ENCODE results near the gene MYMX.
"Not testable (repeated sequence)": the region's sequence is repeated elsewhere in the genome, so short reads cannot be mapped to it uniquely, and the experiment has no call there.

Gene MYMX

DNA sequence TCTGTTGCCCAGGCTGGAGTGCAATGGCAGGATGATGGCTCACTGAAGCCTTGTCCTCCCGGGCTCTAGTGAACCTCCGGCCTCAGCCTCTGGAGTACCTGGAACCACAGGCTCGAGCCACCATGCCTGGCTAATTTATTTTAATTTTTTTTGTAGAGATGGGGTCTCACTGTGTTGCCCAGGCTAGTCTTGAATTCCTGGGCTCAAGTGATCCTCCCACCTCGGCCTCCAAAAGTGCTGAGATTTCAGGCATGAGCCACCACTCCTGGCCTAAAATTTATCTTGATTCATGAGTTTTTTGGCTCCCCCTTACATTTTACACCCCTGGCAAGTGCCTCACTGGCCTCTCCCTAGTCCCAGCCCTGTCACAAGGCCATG, 4.2 kb downstream of the MYMX start:
- no peak for DNase-seq

GRCh38 chr6:44221291-44221960, 4.7 kb downstream of the MYMX start:
- DNase-seq: peak; percentile 28

DNA sequence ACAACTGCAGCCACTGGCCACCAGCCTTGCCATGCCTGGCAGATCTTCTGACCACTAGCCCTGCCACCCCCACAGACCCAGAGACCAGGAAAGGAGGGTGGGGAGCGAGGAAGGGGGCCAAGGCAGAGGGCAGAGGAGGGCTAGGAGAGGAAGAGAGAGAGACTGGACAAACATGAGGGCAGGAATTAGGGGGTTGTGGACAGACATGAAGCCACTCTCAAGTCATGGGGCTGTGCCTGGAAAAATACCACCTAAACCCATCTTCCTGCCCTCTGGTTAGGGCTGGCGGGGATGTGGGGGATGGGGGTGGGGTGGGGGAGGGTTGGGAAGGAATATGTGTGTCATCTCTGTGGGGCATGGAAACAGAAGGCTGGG, 5.2 kb downstream of the MYMX start:
- no peak for DNase-seq

DNA sequence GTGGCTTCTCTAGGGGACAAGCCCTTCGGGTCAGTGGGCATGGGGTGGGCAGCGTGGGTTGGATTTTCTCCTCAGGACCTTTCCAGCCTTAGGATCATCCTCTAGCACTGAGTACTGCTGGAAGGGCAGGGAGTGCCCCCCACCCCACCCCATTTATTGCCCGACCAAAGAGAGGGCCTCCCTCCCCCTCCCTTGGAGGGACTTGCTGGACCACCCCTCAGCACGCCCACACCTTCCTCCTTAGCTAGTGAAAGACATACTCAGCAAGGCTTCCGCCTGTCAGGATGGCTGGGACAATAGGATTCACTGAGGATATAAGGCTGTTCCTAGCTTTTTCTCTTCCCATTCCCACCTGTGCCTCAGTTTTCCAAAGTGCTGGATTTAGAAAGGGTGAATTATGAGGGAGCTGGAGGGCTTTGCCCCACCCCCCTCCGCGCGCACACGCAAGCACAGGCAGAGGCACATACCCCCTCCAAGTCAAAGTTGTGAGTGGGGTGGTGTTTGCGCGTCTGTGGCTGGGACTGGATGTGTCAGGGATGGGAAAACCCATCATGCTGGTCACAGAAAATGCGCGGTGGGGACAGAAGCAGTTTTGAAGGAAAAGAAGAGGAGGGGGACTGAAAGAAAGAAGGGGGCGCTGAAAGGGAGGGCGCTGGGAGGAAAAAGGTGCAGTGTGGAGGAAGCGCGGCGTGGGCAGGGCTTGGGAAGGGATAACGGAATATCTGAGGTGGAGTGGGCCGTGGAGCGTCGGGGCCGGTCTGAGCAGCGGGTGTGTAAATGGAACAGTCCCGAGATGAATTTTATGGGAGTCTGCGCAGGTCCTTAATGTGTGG, 6.0 kb downstream of the MYMX start:
- DNase-seq: no peak

DNA sequence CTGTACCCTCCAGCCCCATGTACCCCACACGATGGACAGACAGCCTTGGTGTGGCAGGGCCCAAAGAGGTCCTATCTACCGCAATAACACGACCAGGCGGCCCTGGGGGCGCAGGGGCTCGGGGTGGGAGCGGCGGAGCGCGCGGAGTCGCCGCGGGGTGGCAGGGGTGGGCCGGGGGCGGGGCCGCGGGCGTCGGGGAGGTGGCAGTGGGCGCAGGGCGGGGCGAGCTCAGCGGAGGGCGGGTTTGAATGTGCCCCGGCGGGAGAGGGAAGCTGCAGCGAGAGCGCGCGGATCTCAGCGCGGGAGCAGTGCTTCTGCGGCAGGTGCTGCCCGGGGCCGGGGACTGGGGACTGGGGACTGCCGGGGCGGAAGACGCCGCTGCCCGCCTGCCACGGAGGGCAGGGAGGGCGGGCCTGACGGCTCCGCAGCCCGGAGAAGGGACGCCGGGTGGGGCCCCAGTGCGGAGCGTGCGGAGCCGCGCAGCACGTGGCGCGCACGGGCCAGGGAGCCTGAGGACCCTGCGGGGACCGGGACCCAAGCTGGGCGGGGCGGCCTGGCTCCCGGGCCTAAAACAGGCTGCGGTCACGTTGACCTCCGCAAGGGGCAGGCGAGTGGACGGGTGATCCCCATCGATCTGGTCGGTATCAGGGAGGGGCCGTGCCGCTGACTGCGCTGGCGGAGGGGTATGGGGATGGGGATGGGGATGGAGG, 6.7 kb downstream of the MYMX start, which contains the start of gene SLC29A1:
SLC29A1 (plus strand) TSS at position 277 of the 710 bp plus-strand sequence. CDS start 3,719 bp downstream, outside the sequence.
- peak; percentile 79 for DNase-seq

GRCh38 chr6:44224029-44224964, 7.6 kb downstream of the MYMX start:
- no peak for DNase-seq

DNA sequence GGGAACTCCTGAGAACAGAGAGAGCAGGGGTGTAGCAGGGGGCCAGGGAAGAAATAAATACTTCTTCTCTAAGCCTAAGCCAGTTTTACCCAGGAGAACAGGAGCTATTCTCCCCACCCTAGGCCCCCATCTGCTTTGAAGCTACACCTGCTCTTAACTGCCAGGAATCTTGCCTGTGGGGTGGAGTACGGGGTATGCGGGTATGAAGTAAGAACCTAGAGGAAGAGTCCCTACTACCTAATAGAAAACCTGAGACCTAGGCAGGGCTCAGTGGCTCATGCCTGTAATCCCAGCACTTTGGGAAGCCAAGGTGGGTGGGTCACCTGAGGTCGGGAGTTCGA, 8.2 kb downstream of the MYMX start:
- no peak for DNase-seq

- DNase-seq: no peak
Measured at GRCh38 chr6:44225579-44226325, 9.0 kb downstream of the MYMX start.

- no peak for DNase-seq
Measured at GRCh38 chr6:44226368-44227147, 9.8 kb downstream of the MYMX start.

- no peak for DNase-seq
Measured at GRCh38 chr6:44227148-44227793, 10.5 kb downstream of the MYMX start.

- no peak for DNase-seq
Measured at GRCh38 chr6:44228031-44228430, 11.3 kb downstream of the MYMX start.

DNA sequence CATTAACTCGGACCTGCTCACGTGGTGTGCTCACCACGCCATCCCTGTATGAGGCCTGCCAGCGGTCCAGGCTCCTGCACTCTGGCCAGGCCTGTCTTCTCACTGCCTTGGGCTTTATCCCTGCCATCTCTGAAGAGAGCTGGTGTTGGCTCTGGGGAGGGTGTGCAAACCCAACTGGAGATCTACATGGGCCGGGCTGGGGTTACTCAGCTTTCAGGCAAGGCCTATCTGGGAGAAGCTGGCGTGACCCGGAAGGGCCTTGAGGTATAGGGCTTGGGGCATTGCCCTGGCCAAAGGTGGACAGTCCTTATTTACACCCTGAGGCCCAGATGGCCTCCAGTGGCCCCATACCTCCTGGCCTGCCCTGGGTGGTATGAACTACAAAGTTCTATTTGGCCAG, 11.7 kb downstream of the MYMX start:
- no peak for DNase-seq

GRCh38 chr6:44228836-44229235, 12.1 kb downstream of the MYMX start:
- DNase-seq: no peak

GRCh38 chr6:44229376-44230033, 12.8 kb downstream of the MYMX start:
- DNase-seq: no peak

DNA sequence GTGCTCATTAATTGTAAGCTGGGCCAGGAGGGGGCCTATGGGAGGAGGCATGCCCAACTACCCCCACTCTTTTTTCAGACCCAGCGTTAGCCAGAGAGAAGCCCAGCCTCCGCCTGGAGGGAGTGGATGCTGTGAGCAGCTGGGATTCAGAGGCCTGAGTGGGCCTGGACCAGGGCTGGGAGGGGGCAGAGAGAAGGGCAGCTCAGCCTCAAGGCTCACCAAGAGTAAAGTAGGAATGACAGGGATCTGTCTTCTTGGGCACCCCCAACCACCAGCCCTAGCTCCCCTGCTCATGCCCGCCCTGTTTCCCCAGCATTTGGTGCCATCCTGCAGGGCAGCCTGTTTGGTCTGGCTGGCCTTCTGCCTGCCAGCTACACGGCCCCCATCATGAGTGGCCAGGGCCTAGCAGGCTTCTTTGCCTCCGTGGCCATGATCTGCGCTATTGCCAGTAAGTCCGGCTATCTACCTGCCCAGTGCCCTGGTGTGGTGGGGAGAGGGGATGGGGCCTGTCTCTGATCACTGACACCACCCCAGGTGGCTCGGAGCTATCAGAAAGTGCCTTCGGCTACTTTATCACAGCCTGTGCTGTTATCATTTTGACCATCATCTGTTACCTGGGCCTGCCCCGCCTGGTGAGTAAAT, 13.4 kb downstream of the MYMX start:
- no peak for DNase-seq

- not testable (repeated sequence) for DNase-seq
Measured at GRCh38 chr6:44231426-44231825, 14.7 kb downstream of the MYMX start.

- no peak for DNase-seq
Measured at GRCh38 chr6:44232676-44233566, 16.2 kb downstream of the MYMX start.

GRCh38 chr6:44233567-44234100, 16.9 kb downstream of the MYMX start:
- DNase-seq: no peak

All from NCI-H2171 (cell line).